Small intestine (tissue), 7 donors: ENCODE results near the gene AP1S3. TPM values are rescaled to one million over a fixed set of nuclear protein-coding genes. Genes with fewer than 3 reads are reported as not detected.

Experiments
- DNase-seq, 2 donors: peaks; one replicate each; pipeline versions ENCODE4 v3.0.0 to v3.0.0-alpha.2; 2013
- FAIRE-seq: peaks from 2 replicates; lab custom pipeline; 2012; peaks lifted over from hg19 to GRCh38; lab: Jason Lieb, UNC
- H3K27ac ChIP-seq, 3 donors: one replicate each; pipeline ENCODE4 v1.5.1; 2013; ENCODE audit warnings: low read length in 2 of 3, mild to moderate bottlenecking in 2 of 3, control low read depth in 1 of 3, inconsistent platforms in 1 of 3, low read depth in 1 of 3, moderate library complexity in 1 of 3
- H3K27me3 ChIP-seq, 3 donors: one replicate each; pipeline ENCODE4 v1.6.1; 2013; ENCODE audit warnings: low read length in 3 of 3, inconsistent platforms in 1 of 3; ENCODE audit not compliant: control insufficient read depth in 3 of 3, insufficient read depth in 3 of 3
- H3K36me3 ChIP-seq, 3 donors: one replicate each; pipeline ENCODE4 v1.6.1; 2013; ENCODE audit warnings: low read length in 3 of 3, inconsistent platforms in 1 of 3, low read depth in 1 of 3, mild to moderate bottlenecking in 1 of 3, moderate library complexity in 1 of 3; ENCODE audit not compliant: control insufficient read depth in 3 of 3, insufficient read depth in 2 of 3
- H3K4me1 ChIP-seq, 3 donors: one replicate each; pipeline ENCODE4 v1.6.1; 2013; ENCODE audit warnings: low read length in 2 of 3, inconsistent platforms in 1 of 3, low read depth in 1 of 3, mild to moderate bottlenecking in 1 of 3, moderate library complexity in 1 of 3; ENCODE audit not compliant: control insufficient read depth in 3 of 3, insufficient read depth in 2 of 3
- H3K4me3 ChIP-seq, 3 donors: one replicate each; pipeline ENCODE4 v1.5.1; 2013; ENCODE audit warnings: low read length in 3 of 3, control low read depth in 1 of 3, inconsistent platforms in 1 of 3, low read depth in 1 of 3, mild to moderate bottlenecking in 1 of 3, moderate library complexity in 1 of 3
- H3K9me3 ChIP-seq, 2 donors: one replicate each; pipeline ENCODE4 v1.6.1; 2013; ENCODE audit warnings: low read depth in 1 of 2, low read length in 1 of 2; ENCODE audit not compliant: control insufficient read depth in 2 of 2, insufficient read depth in 1 of 2
- WGBS, 3 donors: extraction: QIAGEN DNeasy Blood & Tissue Kit; methylation state at CpG; one replicate each; pipeline ENCODE4 v1.1.7; 2013; 5-methylcytosine and 5-hydroxymethylcytosine counted together
- polyA plus RNA-seq, 4 donors: library from polyadenylated mRNA; stranded (reverse) in 3 of 4; unstranded in 1 of 4; fragments of 200-250 nt in 3 of 4; fragments of 120-200 nt in 1 of 4; gene quantifications; one replicate each; pipeline versions ENCODE4 v1.2.1 to v1.2.3, GENCODE V29; 2013
- donor health status: healthy with polysubstance abuse.
- donor health status: control.
- donor health status: control.
- donor health status: Bipolar disorder and iron deficiency.
- donor health status: healthy.

Gene AP1S3
- polyA plus RNA-seq, 4 donors = 4.9 to 7.8 (median 6.2) TPM

GRCh38 chr2:223740679-223741078, 96.7 kb downstream of the AP1S3 start:
- no peaks in the 10 kb centered on the region for H3K4me1 ChIP-seq
- no peaks in the 10 kb centered on the region for H3K9me3 ChIP-seq
- H3K4me3 ChIP-seq = no peak overlapping the region
- FAIRE-seq (no peak), DNase-seq (peak in 1 of 2 donors; percentile 7)
- WGBS, 3 donors = 42 to 73% (median 53%) methylated on average over 5 of the region's 5 CpGs
- no peaks in the 10 kb centered on the region for H3K36me3 ChIP-seq
- H3K27me3 ChIP-seq = peaks cover 0 to 2% (median 0%) of the 10 kb centered on the region in 3 donors
- no peak overlapping the region for H3K27ac ChIP-seq

GRCh38 chr2:223737207-223737606, 100.2 kb downstream of the AP1S3 start:
- H3K27ac ChIP-seq = no peak overlapping the region
- 91% methylated on average over 6 of the region's 6 CpGs for WGBS, 3 donors
- no peaks in the 10 kb centered on the region for H3K27me3 ChIP-seq
- DNase-seq = no peak
- peaks cover 0 to 4% of the 10 kb centered on the region in 2 donors for H3K9me3 ChIP-seq
- H3K4me1 ChIP-seq = no peaks in the 10 kb centered on the region
- no peak for FAIRE-seq
- H3K36me3 ChIP-seq = no peaks in the 10 kb centered on the region
- no peak overlapping the region for H3K4me3 ChIP-seq

- peaks cover 0 to 4% of the 10 kb centered on the region in 2 donors for H3K9me3 ChIP-seq
- no peak overlapping the region for H3K4me3 ChIP-seq
- no peaks in the 10 kb centered on the region for H3K4me1 ChIP-seq
- no peak overlapping the region for H3K27ac ChIP-seq
- FAIRE-seq = no peak
- WGBS, 3 donors = 76 to 87% (median 85%) methylated on average over 4 of the region's 4 CpGs
- H3K36me3 ChIP-seq = no peaks in the 10 kb centered on the region
- DNase-seq = no peak
- no peaks in the 10 kb centered on the region for H3K27me3 ChIP-seq
These were observed 100.9 kb downstream of the AP1S3 start for GRCh38 chr2:223736488-223736887.

- H3K36me3 ChIP-seq = no peaks in the 10 kb centered on the region
- FAIRE-seq (no peak), DNase-seq (no peak)
- H3K27ac ChIP-seq = no peak overlapping the region
- 89 to 93% (median 91%) methylated on average over 4 of the region's 4 CpGs for WGBS, 3 donors
- H3K9me3 ChIP-seq = peaks cover 0 to 4% of the 10 kb centered on the region in 2 donors
- H3K27me3 ChIP-seq = no peaks in the 10 kb centered on the region
- H3K4me3 ChIP-seq = no peak overlapping the region
- no peaks in the 10 kb centered on the region for H3K4me1 ChIP-seq
These were observed 101.6 kb downstream of the AP1S3 start for GRCh38 chr2:223735659-223736244.

- Histone ChIP-seq H3K27me3 (no peaks in the 10 kb centered on the region), H3K4me1 (no peaks in the 10 kb centered on the region), H3K36me3 (no peaks in the 10 kb centered on the region), H3K4me3 (no peak overlapping the region), H3K9me3 (peaks cover 0 to 4% of the 10 kb centered on the region in 2 donors), H3K27ac (no peak overlapping the region)
- FAIRE-seq (no peak), DNase-seq (no peak)
- 56 to 70% (median 62%) methylated on average over 4 to 5 of the region's 5 CpGs for WGBS, 3 donors
These were observed 102.2 kb downstream of the AP1S3 start for GRCh38 chr2:223735035-223735640.

DNA sequence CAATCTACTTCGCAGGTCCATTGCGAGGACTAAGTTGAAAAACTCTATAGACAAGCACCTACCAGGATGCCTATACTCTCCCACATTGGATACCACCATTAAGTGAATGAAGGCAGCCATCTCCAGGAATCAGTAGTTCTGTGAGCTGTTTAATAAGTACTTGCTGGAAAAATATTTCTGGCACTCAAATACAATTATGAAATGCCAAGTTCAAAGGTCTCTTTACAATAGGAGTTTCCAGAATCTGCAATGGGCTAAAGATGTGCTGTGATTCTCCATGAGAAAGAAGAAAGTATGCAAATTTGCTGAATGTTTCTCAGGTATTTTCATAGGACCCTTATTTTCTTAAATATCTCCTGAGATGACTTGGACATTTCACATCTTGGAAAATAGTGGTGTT, 103.0 kb downstream of the AP1S3 start:
- Histone ChIP-seq H3K4me3 (no peak overlapping the region), H3K27me3 (no peaks in the 10 kb centered on the region), H3K9me3 (peaks cover 0 to 4% of the 10 kb centered on the region in 2 donors), H3K36me3 (no peaks in the 10 kb centered on the region), H3K27ac (no peak overlapping the region), H3K4me1 (no peaks in the 10 kb centered on the region)
- FAIRE-seq (no peak), DNase-seq (peak in 1 of 2 donors; percentile 16)
- WGBS, 3 donors = 45 to 82% (median 70%) methylated on average over 2 of the region's 2 CpGs

GRCh38 chr2:223732346-223732745, 105.0 kb downstream of the AP1S3 start:
- no peak for FAIRE-seq
- Histone ChIP-seq H3K27me3 (no peaks in the 10 kb centered on the region), H3K9me3 (peaks cover 0 to 4% of the 10 kb centered on the region in 2 donors), H3K4me1 (no peaks in the 10 kb centered on the region), H3K27ac (no peak overlapping the region), H3K4me3 (no peak overlapping the region), H3K36me3 (no peaks in the 10 kb centered on the region)
- no peak for DNase-seq
- WGBS, 3 donors = 86 to 93% (median 87%) methylated on average over 3 of the region's 3 CpGs

DNA sequence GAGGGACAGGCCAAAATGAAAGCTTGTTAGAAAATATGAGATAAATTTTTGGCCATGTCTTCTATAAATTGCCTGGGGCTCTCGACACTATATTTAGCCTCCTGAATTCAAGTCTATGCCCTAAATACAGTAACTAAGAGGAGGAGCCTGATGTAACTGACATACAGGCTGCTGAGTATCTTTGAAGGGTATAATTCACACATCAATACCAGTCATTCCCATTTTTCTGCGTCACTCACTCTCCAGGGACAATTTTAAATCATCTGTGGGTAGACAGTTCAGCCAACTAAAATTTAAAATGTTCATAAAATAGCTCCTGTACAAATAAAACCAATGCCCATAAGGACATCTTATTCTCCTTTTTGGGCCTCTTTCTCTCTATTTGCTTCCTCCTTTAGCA, 105.9 kb downstream of the AP1S3 start:
- Histone ChIP-seq H3K4me1 (no peaks in the 10 kb centered on the region), H3K27ac (no peak overlapping the region), H3K9me3 (peaks cover 0 to 4% of the 10 kb centered on the region in 2 donors), H3K36me3 (no peaks in the 10 kb centered on the region), H3K4me3 (no peak overlapping the region), H3K27me3 (no peaks in the 10 kb centered on the region)
- no peak for FAIRE-seq
- WGBS, 3 donors = 49 to 69% (median 66%) methylated on average over 2 of the region's 2 CpGs
- no peak for DNase-seq
